ENCODE measurements around the gene EXOSC10. TPM values are rescaled to one million over a fixed set of nuclear protein-coding genes. Genes with fewer than 3 reads are reported as not detected.

The EXOSC10 gene
- total and polyA plus RNA-seq, 2 of the 4 experiments (the other 2 are of a cell fraction): 64.5 to 66.0 TPM

- H3K56ac ChIP-seq (ENCODE audit: extremely low read depth, insufficient read depth, low read length): no peak overlapping the region
- H3K18ac ChIP-seq (ENCODE audit: low read depth, low read length): no peak overlapping the region
- H3K4ac ChIP-seq (ENCODE audit: low read depth, low read length): no peak overlapping the region
- H3K4me2 ChIP-seq (ENCODE audit: low read depth, low read length): no peak overlapping the region
- dilution Hi-C loops (cut with HindIII; ENCODE audit: low sequenced_read_pairs, unreplicated experiment): no loop called here
- no peak for ATAC-seq (ENCODE audit: low read depth)
- H2AK9ac ChIP-seq (replicated peaks; ENCODE audit: low read depth, low read length, poor library complexity): no peak overlapping the region
- no peak overlapping the region for H3K4me3 ChIP-seq (ENCODE audit: insufficient read depth, low read depth, low read length)
- H3K27ac ChIP-seq (ENCODE audit: insufficient read depth, low read length): no peak overlapping the region
- H3K14ac ChIP-seq (replicated peaks; ENCODE audit: low read depth, low read length): no peak overlapping the region
- H2BK20ac ChIP-seq (ENCODE audit: low read depth, low read length): no peak overlapping the region
- BruUV-seq (replicated peaks): no TSS peak
- no peak overlapping the region for H2BK15ac ChIP-seq (ENCODE audit: low read depth, low read length)
- H3K9me1 ChIP-seq (ENCODE audit: insufficient read depth, low read length): peaks cover 6% of the 10 kb centered on the region; the same call in 1 of the 2 replicates
- no peak overlapping the region for H4K5ac ChIP-seq (ENCODE audit: low read depth, low read length)
- no peaks in the 10 kb centered on the region for H3K27me3 ChIP-seq (ENCODE audit: control insufficient read depth, insufficient read depth, low read length)
- H4K8ac ChIP-seq (ENCODE audit: low read depth in 2 of 2, low read length in 2 of 2): no peak overlapping the region
- no peak overlapping the region for H2AFZ ChIP-seq (replicated peaks; ENCODE audit: low read length, poor library complexity)
- peaks cover 3% of the 10 kb centered on the region for H3K4me1 ChIP-seq (ENCODE audit: control insufficient read depth, insufficient read depth, low read length)
- in situ Hi-C loops (cut with MboI; ENCODE audit: low sequenced_read_pairs): no loop called here
- ChIA-PET POLR2A (ENCODE audit: unreplicated experiment) (no interaction called here), CTCF (no interaction called here)
- H2BK5ac ChIP-seq (ENCODE audit: low read depth, low read length, poor library complexity, severe bottlenecking): no peak overlapping the region
- H4K91ac ChIP-seq (ENCODE audit: insufficient read depth, low read depth, low read length): no peak overlapping the region
- H3K9me3 ChIP-seq (ENCODE audit: control insufficient read depth, insufficient read depth, low read length): no peaks in the 10 kb centered on the region
- TF ChIP-seq RAD21 (IDR thresholded peaks at IDR 0.05; ENCODE audit: low read length) (no peak), MAZ (IDR thresholded peaks at IDR 0.05; ENCODE audit: borderline replicate concordance, low read depth, low read length) (no peak), NFE2L2 (IDR thresholded peaks at IDR 0.05; ENCODE audit: low read depth, low read length) (no peak), RCOR1 (IDR thresholded peaks at IDR 0.05; ENCODE audit: insufficient replicate concordance, low read length) (no peak), BHLHE40 (IDR thresholded peaks at IDR 0.05; ENCODE audit: low read depth, low read length) (no peak), CTCF (conservative IDR thresholded peaks at IDR 0.05; ENCODE audit: low read depth, low read length) (no peak), POLR2A (IDR thresholded peaks at IDR 0.05; ENCODE audit: low read depth, low read length) (no peak), CHD1 (IDR thresholded peaks at IDR 0.05; ENCODE audit: low read depth, low read length) (no peak), SMC3 (IDR thresholded peaks at IDR 0.05; ENCODE audit: low read depth, low read length) (no peak), RFX5 (IDR thresholded peaks at IDR 0.05; ENCODE audit: low read depth, low read length) (no peak), MXI1 (IDR thresholded peaks at IDR 0.05; ENCODE audit: borderline replicate concordance, low read depth, low read length) (no peak), FOS (IDR thresholded peaks at IDR 0.05; ENCODE audit: low read depth, low read length) (no peak), CEBPB (IDR thresholded peaks at IDR 0.05; ENCODE audit: low read depth, low read length) (no peak)
- H3K9ac ChIP-seq (ENCODE audit: low read depth, low read length): no peak overlapping the region
- intact Hi-C loops (cut with micrococcal nuclease): loop anchor here (2.0 kb wide), 1 partner anchor 28 kb away; no protein-coding TSS in a partner anchor
- no peak overlapping the region for H3K23ac ChIP-seq (ENCODE audit: low read depth, low read length)
- H3K36me3 ChIP-seq (ENCODE audit: control insufficient read depth, insufficient read depth, low read length): peaks cover 48% of the 10 kb centered on the region
- no CpG with 5 or more reads among the region's 3 CpGs for WGBS, 2 experiments (ENCODE audit: extremely low coverage in 2 of 2, insufficient read length in 1 of 2)
- no peak overlapping the region for H2AK5ac ChIP-seq (ENCODE audit: low read depth, low read length)
- DNase-seq: no peak
- no peak overlapping the region for H2BK120ac ChIP-seq (ENCODE audit: low read depth, low read length)
- no peaks in the 10 kb centered on the region for H4K20me1 ChIP-seq (ENCODE audit: insufficient read depth, low read length)
- peaks cover 22 to 24% of the 10 kb centered on the region in 2 experiments for H3K79me1 ChIP-seq (ENCODE audit: low read depth in 1 of 2, low read length in 2 of 2)
Observed at GRCh38 chr1:11064942-11065341, 34.7 kb downstream of the EXOSC10 start.

Data from IMR-90 (cell line).